Osteoblast (primary cell): ENCODE data around the gene CLDN1. TPM values are rescaled to one million over a fixed set of nuclear protein-coding genes. Genes with fewer than 3 reads are reported as not detected.
A peak's percentile ranks its signal among the peaks of the same experiment; 100 is the strongest.

Source experiments
- DNase-seq: peaks from one replicate; pipeline ENCODE4 v3.0.0; 2011; ENCODE audit warnings: low spot score, mixed read lengths; ENCODE audit not compliant: insufficient read length; ENCODE audit errors: missing footprints
- H2AFZ ChIP-seq: 2 replicates; pipeline ENCODE4 v1.6.0; 2011; ENCODE audit warnings: mild to moderate bottlenecking, low read length
- H3K27ac ChIP-seq: 2 replicates; pipeline ENCODE4 v1.5.1; 2011; ENCODE audit warnings: mild to moderate bottlenecking, low read depth, low read length, moderate library complexity
- H3K27me3 ChIP-seq: 2 replicates; pipeline ENCODE4 v1.6.0; 2012; ENCODE audit warnings: mild to moderate bottlenecking, control low read depth, inconsistent platforms, low read length, moderate library complexity; ENCODE audit not compliant: insufficient read depth
- H3K36me3 ChIP-seq: 2 replicates; pipeline ENCODE4 v1.5.1; 2011; ENCODE audit warnings: mild to moderate bottlenecking, low read length, control low read depth, moderate library complexity; ENCODE audit not compliant: insufficient read depth
- H3K4me1 ChIP-seq: 2 replicates; pipeline ENCODE4 v1.5.1; 2011; ENCODE audit warnings: mild to moderate bottlenecking, low read length, control low read depth, moderate library complexity; ENCODE audit not compliant: insufficient read depth
- H3K4me2 ChIP-seq: 2 replicates; pipeline ENCODE4 v1.6.0; 2011; ENCODE audit warnings: mild to moderate bottlenecking, low read length; ENCODE audit not compliant: insufficient read depth
- H3K4me3 ChIP-seq: fragments of 200-600 bp; sonication (generic); 3 replicates; pipeline ENCODE4 v1.5.1; 2012; ENCODE audit warnings: mild to moderate bottlenecking, low read length, inconsistent platforms; ENCODE audit not compliant: insufficient read depth
- H3K79me2 ChIP-seq: 2 replicates; pipeline ENCODE4 v1.6.0; 2012; ENCODE audit warnings: mild to moderate bottlenecking, low read length, control low read depth, inconsistent platforms; ENCODE audit not compliant: insufficient read depth
- H3K9me3 ChIP-seq: 2 replicates; pipeline ENCODE4 v1.5.1; 2011; ENCODE audit warnings: low read depth, low read length, control low read depth
- H4K20me1 ChIP-seq: 2 replicates; pipeline ENCODE4 v1.6.0; 2012; ENCODE audit warnings: mild to moderate bottlenecking, low read length, control low read depth; ENCODE audit not compliant: insufficient read depth
- total RNA-seq: library from RNA; depleted of rRNA; stranded (reverse); fragments of >200 nt; gene quantifications from 2 replicates; pipeline ENCODE4 v1.2.3, GENCODE V29; 2012
- TF ChIP-seq, protein P1 (sequence below): IDR thresholded peaks from 2 replicates; pipeline ENCODE4 v1.5.1; 2011; ENCODE audit warnings: mild to moderate bottlenecking, low read depth, low read length, moderate library complexity; ENCODE audit errors: extremely low read depth

CLDN1 gene
- total RNA-seq, 1 donor = 1.1 TPM

DNA sequence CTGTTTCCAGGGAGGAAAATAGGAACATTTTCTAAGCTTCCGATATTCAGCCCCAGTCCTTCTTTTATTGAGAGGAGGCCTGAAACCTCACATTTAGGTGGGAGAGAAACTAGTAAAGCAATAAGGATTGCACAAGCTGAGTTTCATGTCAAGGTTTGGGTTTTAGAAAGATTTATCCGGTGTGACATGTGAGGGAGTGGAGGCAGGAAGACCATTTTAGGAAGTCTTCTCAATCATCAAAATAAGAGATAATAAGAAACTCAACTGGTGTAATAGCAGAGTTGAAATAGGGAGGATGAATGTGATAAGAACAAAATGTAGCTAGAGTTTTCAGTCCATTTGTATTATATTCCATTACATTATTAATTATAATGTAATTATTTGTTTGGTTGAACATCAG, 38.0 kb upstream of the CLDN1 start:
- Histone ChIP-seq H3K79me2 (no peaks in the 10 kb centered on the region), H3K27ac (no peak overlapping the region), H3K4me2 (no peak overlapping the region), H3K36me3 (no peaks in the 10 kb centered on the region), H3K9me3 (no peaks in the 10 kb centered on the region), H3K27me3 (no peaks in the 10 kb centered on the region), H2AFZ (peak overlapping the region; percentile 17), H3K4me3 (no peak overlapping the region), H4K20me1 (no peaks in the 10 kb centered on the region), H3K4me1 (peaks cover 2% of the 10 kb centered on the region)
- no peak for DNase-seq
- TF ChIP-seq, protein P1, sequence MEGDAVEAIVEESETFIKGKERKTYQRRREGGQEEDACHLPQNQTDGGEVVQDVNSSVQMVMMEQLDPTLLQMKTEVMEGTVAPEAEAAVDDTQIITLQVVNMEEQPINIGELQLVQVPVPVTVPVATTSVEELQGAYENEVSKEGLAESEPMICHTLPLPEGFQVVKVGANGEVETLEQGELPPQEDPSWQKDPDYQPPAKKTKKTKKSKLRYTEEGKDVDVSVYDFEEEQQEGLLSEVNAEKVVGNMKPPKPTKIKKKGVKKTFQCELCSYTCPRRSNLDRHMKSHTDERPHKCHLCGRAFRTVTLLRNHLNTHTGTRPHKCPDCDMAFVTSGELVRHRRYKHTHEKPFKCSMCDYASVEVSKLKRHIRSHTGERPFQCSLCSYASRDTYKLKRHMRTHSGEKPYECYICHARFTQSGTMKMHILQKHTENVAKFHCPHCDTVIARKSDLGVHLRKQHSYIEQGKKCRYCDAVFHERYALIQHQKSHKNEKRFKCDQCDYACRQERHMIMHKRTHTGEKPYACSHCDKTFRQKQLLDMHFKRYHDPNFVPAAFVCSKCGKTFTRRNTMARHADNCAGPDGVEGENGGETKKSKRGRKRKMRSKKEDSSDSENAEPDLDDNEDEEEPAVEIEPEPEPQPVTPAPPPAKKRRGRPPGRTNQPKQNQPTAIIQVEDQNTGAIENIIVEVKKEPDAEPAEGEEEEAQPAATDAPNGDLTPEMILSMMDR = no peak

DNA sequence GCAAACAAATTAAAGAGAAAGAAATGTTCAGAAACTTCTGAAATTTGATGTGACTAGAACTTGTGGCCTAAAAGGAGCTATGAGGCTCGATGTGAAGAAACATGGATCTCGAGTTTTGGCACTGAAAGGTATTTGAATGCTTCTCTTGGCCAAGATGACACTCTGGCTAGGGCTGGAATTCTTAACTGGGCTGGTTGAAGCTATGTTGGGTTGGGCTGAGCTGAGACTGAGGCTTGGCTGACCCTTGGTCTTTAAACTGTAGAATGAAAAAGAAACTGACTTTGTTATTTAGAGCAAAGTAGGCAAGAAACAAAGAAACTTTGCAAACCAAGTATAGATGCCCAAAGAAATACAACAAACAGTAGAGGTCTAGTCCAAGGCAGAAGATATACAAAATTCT, 37.6 kb upstream of the CLDN1 start:
- H3K9me3 ChIP-seq = no peaks in the 10 kb centered on the region
- H3K36me3 ChIP-seq = no peaks in the 10 kb centered on the region
- no peaks in the 10 kb centered on the region for H4K20me1 ChIP-seq
- no peaks in the 10 kb centered on the region for H3K27me3 ChIP-seq
- H3K4me2 ChIP-seq = no peak overlapping the region
- DNase-seq = no peak
- peak overlapping the region; percentile 17 for H2AFZ ChIP-seq
- H3K4me1 ChIP-seq = peaks cover 2% of the 10 kb centered on the region
- TF ChIP-seq, protein P1 = no peak
- H3K27ac ChIP-seq = no peak overlapping the region
- no peaks in the 10 kb centered on the region for H3K79me2 ChIP-seq
- H3K4me3 ChIP-seq = no peak overlapping the region

DNA sequence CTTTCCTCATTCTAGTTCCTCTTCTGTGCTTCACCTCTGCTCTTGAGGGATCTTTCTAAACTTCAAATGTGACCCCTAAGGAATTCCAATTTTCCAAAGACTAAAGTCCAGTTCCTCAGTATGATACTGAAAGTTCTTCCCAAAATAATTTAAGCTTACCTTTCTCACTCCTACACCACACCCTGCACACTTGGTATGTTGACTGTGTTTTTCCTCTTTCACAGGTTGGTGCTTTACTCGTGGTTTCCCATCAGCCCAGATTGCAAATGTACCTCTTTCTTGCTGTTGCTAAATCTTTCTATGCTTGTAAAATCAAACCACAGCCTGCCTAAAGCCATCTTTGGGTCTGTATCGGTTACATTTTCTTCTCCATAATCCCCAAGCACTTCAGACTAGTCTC, 35.2 kb upstream of the CLDN1 start:
- no peak overlapping the region for H3K27ac ChIP-seq
- peak overlapping the region; percentile 42 for H3K4me2 ChIP-seq
- peaks cover 4% of the 10 kb centered on the region for H3K9me3 ChIP-seq
- DNase-seq = no peak
- no peaks in the 10 kb centered on the region for H4K20me1 ChIP-seq
- H3K4me1 ChIP-seq = peaks cover 2% of the 10 kb centered on the region
- peak overlapping the region; percentile 48 for H2AFZ ChIP-seq
- TF ChIP-seq, protein P1 = no peak
- no peaks in the 10 kb centered on the region for H3K27me3 ChIP-seq
- H3K79me2 ChIP-seq = no peaks in the 10 kb centered on the region
- no peak overlapping the region for H3K4me3 ChIP-seq
- H3K36me3 ChIP-seq = no peaks in the 10 kb centered on the region

DNA sequence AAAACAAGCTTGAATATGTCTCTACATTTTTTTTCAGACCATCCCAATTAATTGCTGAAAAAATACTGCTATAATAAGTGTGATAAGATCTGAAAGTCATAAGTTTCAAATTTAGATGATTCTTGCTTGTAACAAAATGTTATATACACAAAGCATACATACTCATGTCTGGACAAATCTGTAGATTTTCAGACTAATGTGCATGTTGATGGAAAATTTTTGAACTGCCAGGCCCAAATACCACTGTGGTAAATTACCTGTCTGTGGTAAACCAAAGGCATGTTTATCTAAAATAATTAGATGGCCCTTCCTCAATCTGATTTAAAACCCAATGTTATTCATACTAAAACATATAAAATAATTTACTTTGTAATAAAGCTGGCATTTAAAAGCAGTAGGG, 34.0 kb upstream of the CLDN1 start:
- Histone ChIP-seq H4K20me1 (no peaks in the 10 kb centered on the region), H3K27ac (no peak overlapping the region), H3K36me3 (no peaks in the 10 kb centered on the region), H3K4me3 (no peak overlapping the region), H3K9me3 (peaks cover 4% of the 10 kb centered on the region), H3K27me3 (no peaks in the 10 kb centered on the region), H2AFZ (no peak overlapping the region), H3K4me2 (no peak overlapping the region), H3K79me2 (no peaks in the 10 kb centered on the region), H3K4me1 (peaks cover 2% of the 10 kb centered on the region)
- DNase-seq = no peak
- TF ChIP-seq, protein P1 = no peak
